Testis (tissue), 2 donors: ENCODE results near the gene NCAPD3.

Experiments
- CTCF ChIP-seq, 3 experiments: fragments of 450-650 bp in 2 of 3; fragments of 200-600 bp in 1 of 3; sonication (generic) in 1 of 3; IDR thresholded peaks; one replicate each; pipeline ENCODE4 v1.5.1; 2016 to 2019; ENCODE audit warnings: antibody characterized with exemption in 3 of 3, mild to moderate bottlenecking in 2 of 3, moderate library complexity in 1 of 3
- POLR2A ChIP-seq: fragments of 450-650 bp; IDR thresholded peaks from one replicate; pipeline ENCODE4 v1.6.1; 2017; ENCODE audit warnings: antibody characterized with exemption, mild to moderate bottlenecking, moderate library complexity

GRCh38 chr11:134173296-134173695 is 50.5 kb downstream of the NCAPD3 start:
- no peak for TF ChIP-seq CTCF (IDR thresholded peaks at IDR 0.05)
- TF ChIP-seq POLR2A = no peak
